HK-2 (cell line): ENCODE data around the gene MAGEA9.
A peak's percentile ranks its signal among the peaks of the same experiment; 100 is the strongest.
"Not testable (repeated sequence)": the region's sequence is repeated elsewhere in the genome, so short reads cannot be mapped to it uniquely, and the experiment has no call there.

Experiments used
- DNase-seq: peaks from one replicate; pipeline ENCODE4 v3.0.0-alpha.2; 2018; ENCODE audit not compliant: unreplicated experiment

The MAGEA9 gene

GRCh38 chrX:149807747-149808458 lies 26.2 kb downstream of the MAGEA9 start:
- DNase-seq, result no peak

GRCh38 chrX:149818652-149819051 lies 36.9 kb downstream of the MAGEA9 start:
- no peak for DNase-seq

- DNase-seq, result no peak
These were observed 37.6 kb downstream of the MAGEA9 start for GRCh38 chrX:149819371-149819770.

- DNase-seq, result peak; percentile 24
These were observed 43.7 kb downstream of the MAGEA9 start for GRCh38 chrX:149825424-149825823.

GRCh38 chrX:149827254-149827653 lies 45.5 kb downstream of the MAGEA9 start:
- DNase-seq, result no peak

- DNase-seq, result peak; percentile 26
These were observed 48.0 kb downstream of the MAGEA9 start for GRCh38 chrX:149829751-149830191.

- peak; percentile 11 for DNase-seq
These were observed 48.6 kb downstream of the MAGEA9 start for GRCh38 chrX:149830192-149830873.

GRCh38 chrX:149831473-149831872 lies 49.7 kb downstream of the MAGEA9 start:
- no peak for DNase-seq

- DNase-seq, result not testable (repeated sequence)
These were observed 55.0 kb downstream of the MAGEA9 start for GRCh38 chrX:149836728-149837127.

GRCh38 chrX:149837167-149837566 lies 55.4 kb downstream of the MAGEA9 start:
- no peak for DNase-seq
